Measurements from ENCODE around the gene SORBS1.

SORBS1 gene

GRCh38 chr10:95539560-95540284 lies 21.4 kb downstream of the SORBS1 start:
- no peak for DNase-seq (ENCODE audit: low read depth)

- DNase-seq (ENCODE audit: low read depth): no peak
These were observed 22.8 kb downstream of the SORBS1 start for GRCh38 chr10:95538412-95538811.

- DNase-seq (ENCODE audit: low read depth): no peak
These were observed 23.6 kb downstream of the SORBS1 start for GRCh38 chr10:95537542-95537927.

- DNase-seq (ENCODE audit: low read depth): no peak
These were observed 24.2 kb downstream of the SORBS1 start for GRCh38 chr10:95536894-95537541.

- no peak for DNase-seq (ENCODE audit: low read depth)
These were observed 25.2 kb downstream of the SORBS1 start for GRCh38 chr10:95536017-95536416.

- no peak for DNase-seq (ENCODE audit: low read depth)
These were observed 25.6 kb downstream of the SORBS1 start for GRCh38 chr10:95535526-95535925.

- no peak for DNase-seq (ENCODE audit: low read depth)
These were observed 27.6 kb downstream of the SORBS1 start for GRCh38 chr10:95533590-95533989.

GRCh38 chr10:95532536-95532935 lies 28.6 kb downstream of the SORBS1 start:
- no peak for DNase-seq (ENCODE audit: low read depth)

GRCh38 chr10:95531994-95532399 lies 29.2 kb downstream of the SORBS1 start:
- DNase-seq (ENCODE audit: low read depth): no peak

- no peak for DNase-seq (ENCODE audit: low read depth)
These were observed 29.9 kb downstream of the SORBS1 start for GRCh38 chr10:95531058-95531809.

GRCh38 chr10:95530561-95530960 lies 30.6 kb downstream of the SORBS1 start:
- no peak for DNase-seq (ENCODE audit: low read depth)

GRCh38 chr10:95530029-95530428 lies 31.1 kb downstream of the SORBS1 start:
- no peak for DNase-seq (ENCODE audit: low read depth)

- no peak for DNase-seq (ENCODE audit: low read depth)
These were observed 35.1 kb downstream of the SORBS1 start for GRCh38 chr10:95526044-95526443.

- DNase-seq (ENCODE audit: low read depth): no peak
These were observed 36.1 kb downstream of the SORBS1 start for GRCh38 chr10:95525033-95525418.

GRCh38 chr10:95524358-95525032 lies 36.7 kb downstream of the SORBS1 start:
- no peak for DNase-seq (ENCODE audit: low read depth)

GRCh38 chr10:95522117-95522516 lies 39.1 kb downstream of the SORBS1 start:
- DNase-seq (ENCODE audit: low read depth): no peak

GRCh38 chr10:95520617-95521016 lies 40.6 kb downstream of the SORBS1 start:
- no peak for DNase-seq (ENCODE audit: low read depth)

- DNase-seq (ENCODE audit: low read depth): no peak
These were observed 42.4 kb downstream of the SORBS1 start for GRCh38 chr10:95518455-95519452.

- DNase-seq (ENCODE audit: low read depth): no peak
These were observed 43.4 kb downstream of the SORBS1 start for GRCh38 chr10:95517536-95518454.

GRCh38 chr10:95516774-95517373 lies 44.3 kb downstream of the SORBS1 start:
- no peak for DNase-seq (ENCODE audit: low read depth)

All from stimulated activated CD4-positive, alpha-beta T cell treated with anti-CD3 and anti-CD28 coated beads, Interleukin-2, amount 100 ng/mL, for 4 hours (primary cell).